Calu3 (cell line): ENCODE results near the gene NDUFB7. TPM values are rescaled to one million over a fixed set of nuclear protein-coding genes. Genes with fewer than 3 reads are reported as not detected.

ENCODE experiments used
- BruUV-seq: library from RNA; stranded (reverse); fragments of 400-500 nt; replicated peaks from 2 replicates; lab custom pipeline; 2021; lab: Mats Ljungman, UMichigan
- CTCF ChIA-PET: fragments of 300-600 bp; sonication (Branson Sonifier 250); formaldehyde crosslinking; loops from one replicate; lab custom pipeline; 2022; ENCODE audit warnings: antibody characterized with exemption; lab: Charles Lee
- DNase-seq: peaks from one replicate; pipeline ENCODE4 v3.0.0; 2022
- H3K27ac Mint-ChIP-seq: one replicate; pipeline ENCODE4 v1.8.0; 2022; ENCODE audit warnings: mixed read lengths; ENCODE audit not compliant: unreplicated experiment
- H3K27me3 Mint-ChIP-seq: one replicate; pipeline ENCODE4 v1.8.0; 2022; ENCODE audit warnings: mixed read lengths; ENCODE audit not compliant: unreplicated experiment
- H3K36me3 Mint-ChIP-seq: one replicate; pipeline ENCODE4 v1.8.0; 2022; ENCODE audit warnings: mild to moderate bottlenecking, moderate library complexity, mixed read lengths; ENCODE audit not compliant: insufficient read depth, unreplicated experiment
- H3K4me1 Mint-ChIP-seq: one replicate; pipeline ENCODE4 v1.8.0; 2022; ENCODE audit warnings: mild to moderate bottlenecking, low read depth, mixed read lengths; ENCODE audit not compliant: unreplicated experiment
- H3K4me3 Mint-ChIP-seq: one replicate; pipeline ENCODE4 v1.8.0; 2022; ENCODE audit warnings: mild to moderate bottlenecking, low read depth, moderate library complexity, mixed read lengths; ENCODE audit not compliant: unreplicated experiment
- H3K9me3 Mint-ChIP-seq: one replicate; pipeline ENCODE4 v1.8.0; 2022; ENCODE audit warnings: low read depth, mixed read lengths; ENCODE audit not compliant: unreplicated experiment
- CTCF ChIP-seq: fragments of 200-600 bp; IDR thresholded peaks from one replicate; pipeline ENCODE4 v1.8.0; 2022; ENCODE audit warnings: antibody characterized with exemption; ENCODE audit not compliant: unreplicated experiment
- intact Hi-C: fragments of 100-400 bp; cut with micrococcal nuclease; formaldehyde crosslinking; loops from one replicate; pipeline ENCODE4 v1.10.0; 2022; ENCODE audit not compliant: unreplicated experiment
- total RNA-seq: library from RNA; stranded (reverse); gene quantifications from 2 replicates; pipeline ENCODE4 v1.2.3, GENCODE V29; 2022

The NDUFB7 gene
- total RNA-seq, 1 experiment from 2014 or later = 107 TPM

GRCh38 chr19:14582894-14583340 lies 11.1 kb upstream of the NDUFB7 start, which contains the start of gene CLEC17A:
Gene CLEC17A, plus strand, starts transcription at chr19:14583084. Its CDS starts 77 bp downstream, at chr19:14583161.
- intact Hi-C loops = no loop called here
- BruUV-seq = no TSS peak
- H3K27ac Mint-ChIP-seq = no peak within 1 kb of the TSS
- H3K9me3 Mint-ChIP-seq = no peaks in the 10 kb centered on the region
- no peak for TF ChIP-seq CTCF
- H3K4me1 Mint-ChIP-seq = no peaks in the 10 kb centered on the region
- H3K27me3 Mint-ChIP-seq = peaks cover 34% of the 10 kb centered on the region
- CTCF ChIA-PET = no interaction called here
- H3K4me3 Mint-ChIP-seq = no peak within 1 kb of the TSS
- no peak for DNase-seq
- H3K36me3 Mint-ChIP-seq = no peaks in the 10 kb centered on the region

DNA sequence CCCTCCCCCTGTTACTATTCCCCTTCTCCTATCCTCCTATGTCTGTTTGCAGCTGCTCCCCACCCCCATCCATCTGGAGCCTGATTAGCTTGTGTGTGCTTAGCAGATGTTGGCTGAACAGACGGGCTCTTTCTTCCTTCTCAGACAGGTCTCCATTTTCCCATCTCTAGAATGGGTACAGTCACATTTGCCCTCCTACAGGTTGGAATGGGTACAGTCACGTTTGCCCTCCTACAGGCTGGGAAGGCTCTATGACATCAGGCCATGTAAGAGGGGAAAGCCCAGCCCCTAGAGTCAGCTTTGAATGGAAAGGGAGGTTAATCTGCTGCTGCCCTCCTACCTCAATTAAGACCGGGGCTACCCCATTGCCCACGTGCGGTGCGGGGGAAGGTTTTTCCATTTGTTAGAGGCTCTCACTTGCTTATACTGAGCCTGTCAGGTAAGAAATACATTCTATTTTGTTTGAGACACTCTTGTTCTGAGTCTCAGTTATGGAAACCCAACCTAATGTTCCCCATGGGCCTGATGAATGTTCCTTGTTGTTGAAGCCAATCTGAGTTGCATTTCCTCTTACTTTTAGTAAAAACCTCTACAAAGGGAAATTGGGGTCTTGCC lies 8.9 kb upstream of the NDUFB7 start:
- no peak for TF ChIP-seq CTCF
- BruUV-seq = no TSS peak
- Mint-ChIP-seq H3K36me3 (no peaks in the 10 kb centered on the region), H3K4me1 (no peaks in the 10 kb centered on the region), H3K4me3 (no peak overlapping the region), H3K27me3 (peaks cover 16% of the 10 kb centered on the region), H3K9me3 (no peaks in the 10 kb centered on the region), H3K27ac (no peak overlapping the region)
- CTCF ChIA-PET = no interaction called here
- DNase-seq = no peak
- intact Hi-C loops = no loop called here

- Mint-ChIP-seq H3K27me3 (no peaks in the 10 kb centered on the region), H3K4me1 (no peaks in the 10 kb centered on the region), H3K9me3 (no peaks in the 10 kb centered on the region), H3K27ac (no peak overlapping the region), H3K36me3 (no peaks in the 10 kb centered on the region), H3K4me3 (no peak overlapping the region)
- CTCF ChIA-PET = no interaction called here
- intact Hi-C loops = no loop called here
- BruUV-seq = no TSS peak
- TF ChIP-seq CTCF = no peak
- no peak for DNase-seq
These were observed 6.1 kb upstream of the NDUFB7 start for GRCh38 chr19:14577885-14578427.

DNA sequence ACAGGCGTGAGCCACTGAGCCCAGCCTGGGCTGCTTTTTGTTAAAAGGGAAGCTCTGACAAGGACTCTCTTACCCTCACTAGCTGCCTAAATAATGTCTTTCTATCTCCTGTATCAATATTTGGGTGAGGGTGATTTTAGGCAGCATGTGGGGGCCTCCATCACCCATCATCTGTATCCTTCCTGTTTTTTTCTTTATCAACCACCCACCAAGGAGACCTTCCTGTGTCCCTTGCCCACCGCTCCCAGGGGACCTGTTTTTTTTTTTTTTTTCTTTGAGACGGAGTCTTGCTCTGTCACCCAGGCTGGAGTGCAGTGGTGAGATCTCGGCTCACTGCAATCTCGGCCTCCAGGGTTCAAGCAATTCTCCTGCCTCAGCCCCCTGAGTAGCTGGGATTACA lies 5.4 kb upstream of the NDUFB7 start:
- H3K4me1 Mint-ChIP-seq = no peaks in the 10 kb centered on the region
- H3K9me3 Mint-ChIP-seq = no peaks in the 10 kb centered on the region
- CTCF ChIA-PET = no interaction called here
- H3K4me3 Mint-ChIP-seq = no peak overlapping the region
- no peak for DNase-seq
- intact Hi-C loops = no loop called here
- no peak for TF ChIP-seq CTCF
- no peaks in the 10 kb centered on the region for H3K27me3 Mint-ChIP-seq
- no TSS peak for BruUV-seq
- no peak overlapping the region for H3K27ac Mint-ChIP-seq
- no peaks in the 10 kb centered on the region for H3K36me3 Mint-ChIP-seq
